GM20431 (cell line): ENCODE measurements around the gene CCL18.
"Not testable (repeated sequence)": the region's sequence is repeated elsewhere in the genome, so short reads cannot be mapped to it uniquely, and the experiment has no call there.

Experiments used
- in situ Hi-C: fragments of 300-500 bp; cut with MseI, MboI; formaldehyde crosslinking; loops from one replicate; pipeline ENCODE4 v1.15.0; 2020; ENCODE audit warnings: low sequenced_read_pairs; ENCODE audit not compliant: unreplicated experiment

The CCL18 gene

GRCh38 chr17:36099004-36099403 lies 34.9 kb downstream of the CCL18 start:
- in situ Hi-C loops = not testable (repeated sequence)

- in situ Hi-C loops = not testable (repeated sequence)
These were observed 39.4 kb downstream of the CCL18 start, which contains the start of gene CCL4 for GRCh38 chr17:36103401-36103975. TSS of gene CCL4 (plus strand) at chr17:36103827. CDS start at chr17:36103906, 79 bp downstream.

GRCh38 chr17:36104246-36104645 lies 40.2 kb downstream of the CCL18 start:
- in situ Hi-C loops = not testable (repeated sequence)

GRCh38 chr17:36104701-36105181 lies 40.7 kb downstream of the CCL18 start:
- in situ Hi-C loops = no loop called here

- in situ Hi-C loops = no loop called here
These were observed 41.9 kb downstream of the CCL18 start for GRCh38 chr17:36105781-36106492.

GRCh38 chr17:36106493-36106835 lies 42.4 kb downstream of the CCL18 start:
- in situ Hi-C loops = no loop called here

GRCh38 chr17:36107660-36108059 lies 43.6 kb downstream of the CCL18 start:
- in situ Hi-C loops = no loop called here

GRCh38 chr17:36108265-36108664 lies 44.2 kb downstream of the CCL18 start:
- in situ Hi-C loops = not testable (repeated sequence)

GRCh38 chr17:36111068-36111490 lies 47.0 kb downstream of the CCL18 start:
- in situ Hi-C loops = no loop called here

- in situ Hi-C loops = no loop called here
These were observed 48.5 kb downstream of the CCL18 start for GRCh38 chr17:36112572-36112971.

- in situ Hi-C loops = not testable (repeated sequence)
These were observed 49.1 kb downstream of the CCL18 start for GRCh38 chr17:36113131-36113530.

- in situ Hi-C loops = not testable (repeated sequence)
These were observed 51.0 kb downstream of the CCL18 start for GRCh38 chr17:36114971-36115648.

- in situ Hi-C loops = not testable (repeated sequence)
These were observed 51.5 kb downstream of the CCL18 start for GRCh38 chr17:36115649-36115977.

GRCh38 chr17:36117505-36118382 lies 53.7 kb downstream of the CCL18 start:
- in situ Hi-C loops = no loop called here

- in situ Hi-C loops = no loop called here
These were observed 54.6 kb downstream of the CCL18 start for GRCh38 chr17:36118477-36119353.

GRCh38 chr17:36120221-36120620 lies 56.1 kb downstream of the CCL18 start:
- in situ Hi-C loops = no loop called here

- in situ Hi-C loops = not testable (repeated sequence)
These were observed 57.0 kb downstream of the CCL18 start for GRCh38 chr17:36121099-36121498.
